IMR-90 (cell line): Measurements from ENCODE around the gene SLC1A1.

Experiments used
- BHLHE40 ChIP-seq: fragments of 150-350 bp; IDR thresholded peaks from 2 replicates; pipeline ENCODE4 v1.6.1; 2016; ENCODE audit warnings: mild to moderate bottlenecking, low read depth, low read length
- CEBPB ChIP-seq: IDR thresholded peaks from 2 replicates; pipeline ENCODE4 v1.6.1; 2012; ENCODE audit warnings: low read depth, low read length, improper control_type of control experiment
- CTCF ChIP-seq: conservative IDR thresholded peaks from 2 replicates; pipeline ENCODE4 v1.5.1; 2012; ENCODE audit warnings: mild to moderate bottlenecking, low read depth, low read length, improper control_type of control experiment
- MAZ ChIP-seq: IDR thresholded peaks from 2 replicates; pipeline ENCODE4 v1.6.1; 2012; ENCODE audit warnings: low read depth, mild to moderate bottlenecking, low read length, improper control_type of control experiment, moderate library complexity, borderline replicate concordance
- MXI1 ChIP-seq: IDR thresholded peaks from 2 replicates; pipeline ENCODE4 v1.6.1; 2012; ENCODE audit warnings: low read depth, mild to moderate bottlenecking, low read length, moderate library complexity, borderline replicate concordance
- POLR2A ChIP-seq: IDR thresholded peaks from 2 replicates; pipeline ENCODE4 v1.6.1; 2012; ENCODE audit warnings: mild to moderate bottlenecking, low read depth, low read length
- RAD21 ChIP-seq: IDR thresholded peaks from 2 replicates; pipeline ENCODE4 v1.6.1; 2012; ENCODE audit warnings: low read length, improper control_type of control experiment
- SMC3 ChIP-seq: fragments of 150-350 bp; IDR thresholded peaks from 2 replicates; pipeline ENCODE4 v1.6.1; 2016; ENCODE audit warnings: low read depth, mild to moderate bottlenecking, antibody characterized with exemption, low read length, moderate library complexity
- USF2 ChIP-seq: fragments of 150-350 bp; IDR thresholded peaks from 2 replicates; pipeline ENCODE4 v1.6.1; 2017; ENCODE audit warnings: mild to moderate bottlenecking, antibody characterized with exemption, low read length, low read depth

GRCh38 chr9:4615251-4615650 lies 125.0 kb downstream of the SLC1A1 start:
- no peak for TF ChIP-seq CTCF
- no peak for TF ChIP-seq POLR2A
- TF ChIP-seq SMC3, result no peak
- TF ChIP-seq MAZ, result no peak
- TF ChIP-seq RAD21, result no peak
- TF ChIP-seq USF2, result no peak
- peak; percentile 44 for TF ChIP-seq CEBPB
- peak; percentile 65; the same call in 1 of the 2 replicates for TF ChIP-seq BHLHE40
- no peak for TF ChIP-seq MXI1
